CD4-positive, alpha-beta T cell treated with Interleukin-15 for 4 hours (primary cell): ENCODE measurements around the gene ACP6.
"Not testable (repeated sequence)": the region's sequence is repeated elsewhere in the genome, so short reads cannot be mapped to it uniquely, and the experiment has no call there.

Experiments used
- DNase-seq: peaks from one replicate; pipeline ENCODE4 v3.0.0-alpha.2; 2020; ENCODE audit warnings: low spot score

The ACP6 gene

GRCh38 chr1:147620543-147620942 is 49.8 kb downstream of the ACP6 start:
- no peak for DNase-seq

- DNase-seq: no peak
Observed at GRCh38 chr1:147619741-147620140, 50.6 kb downstream of the ACP6 start.

GRCh38 chr1:147618771-147619170 is 51.6 kb downstream of the ACP6 start:
- DNase-seq: no peak

- DNase-seq: peak; percentile 69
Observed at GRCh38 chr1:147618077-147618569, 52.2 kb downstream of the ACP6 start.

GRCh38 chr1:147614966-147615365 is 55.4 kb downstream of the ACP6 start:
- DNase-seq: not testable (repeated sequence)

GRCh38 chr1:147613506-147613905 is 56.8 kb downstream of the ACP6 start:
- DNase-seq: no peak

- DNase-seq: no peak
Observed at GRCh38 chr1:147612366-147612765, 58.0 kb downstream of the ACP6 start.

GRCh38 chr1:147611586-147611985 is 58.7 kb downstream of the ACP6 start:
- DNase-seq: no peak

GRCh38 chr1:147611021-147611426 is 59.3 kb downstream of the ACP6 start:
- DNase-seq: no peak

GRCh38 chr1:147609358-147609757 is 61.0 kb downstream of the ACP6 start:
- DNase-seq: no peak

GRCh38 chr1:147608596-147608995 is 61.7 kb downstream of the ACP6 start:
- no peak for DNase-seq

GRCh38 chr1:147605591-147605990 is 64.7 kb downstream of the ACP6 start:
- no peak for DNase-seq

- DNase-seq: no peak
Observed at GRCh38 chr1:147603986-147604385, 66.3 kb downstream of the ACP6 start.

GRCh38 chr1:147600119-147601111 is 69.9 kb downstream of the ACP6 start:
- DNase-seq: no peak

- peak; percentile 96 for DNase-seq
Observed at GRCh38 chr1:147599362-147600118, 70.8 kb downstream of the ACP6 start.

GRCh38 chr1:147598621-147599361 is 71.5 kb downstream of the ACP6 start:
- DNase-seq: peak; percentile 9

- DNase-seq: no peak
Observed at GRCh38 chr1:147597010-147597409, 73.3 kb downstream of the ACP6 start.
